A673 (cell line): ENCODE results near the gene KCNIP1. TPM values are rescaled to one million over a fixed set of nuclear protein-coding genes. Genes with fewer than 3 reads are reported as not detected.

Experiments used
- BruUV-seq: library from RNA; stranded (reverse); fragments of 400-500 nt; replicated peaks from 2 replicates; lab custom pipeline; 2021; lab: Mats Ljungman, UMichigan
- CTCF ChIA-PET: fragments of 300-600 bp; sonication (Branson Sonifier 250); formaldehyde crosslinking; loops from one replicate; lab custom pipeline; 2022; ENCODE audit warnings: antibody characterized with exemption; lab: Charles Lee
- POLR2A ChIA-PET: fragments of 300-600 bp; sonication (Branson Sonifier 250); formaldehyde crosslinking; loops from one replicate; lab custom pipeline; 2022; ENCODE audit warnings: antibody characterized with exemption; ENCODE audit not compliant: low non-redundant PET; lab: Charles Lee
- DNase-seq: peaks from one replicate; pipeline ENCODE4 v3.0.0-alpha.2; 2015; ENCODE audit warnings: low spot score
- H3K27ac ChIP-seq: fragments of 200-600 bp; sonication (generic); 2 replicates; pipeline ENCODE4 v1.5.1; 2016; ENCODE audit warnings: mixed run types, low read depth, mild to moderate bottlenecking, mixed read lengths, antibody characterized with exemption, low read length; ENCODE audit not compliant: poor library complexity, severe bottlenecking
- H3K27me3 ChIP-seq: fragments of 200-600 bp; sonication (generic); replicated peaks from 2 replicates; pipeline ENCODE4 v1.6.1; 2017; ENCODE audit warnings: mixed run types, low read depth, mild to moderate bottlenecking, mixed read lengths, antibody characterized with exemption, low read length; ENCODE audit not compliant: insufficient read depth, poor library complexity
- H3K36me3 ChIP-seq: fragments of 200-600 bp; sonication (generic); 2 replicates; pipeline ENCODE4 v1.6.1; 2016; ENCODE audit warnings: mixed run types, mild to moderate bottlenecking, mixed read lengths, antibody characterized with exemption, low read length; ENCODE audit not compliant: insufficient read depth, poor library complexity, severe bottlenecking
- H3K4me1 ChIP-seq: fragments of 200-600 bp; sonication (generic); 2 replicates; pipeline ENCODE4 v1.6.1; 2017; ENCODE audit warnings: mixed run types, mild to moderate bottlenecking, mixed read lengths, antibody characterized with exemption, low read length; ENCODE audit not compliant: insufficient read depth, poor library complexity, severe bottlenecking
- H3K4me3 ChIP-seq: fragments of 200-600 bp; sonication (generic); 2 replicates; pipeline ENCODE4 v1.5.1; 2016; ENCODE audit warnings: low read depth, mixed run types, mild to moderate bottlenecking, mixed read lengths, low read length; ENCODE audit not compliant: poor library complexity, severe bottlenecking
- H3K9me3 ChIP-seq: fragments of 200-600 bp; sonication (generic); 2 replicates; pipeline ENCODE4 v1.6.1; 2016; ENCODE audit warnings: mixed run types, low read depth, mild to moderate bottlenecking, mixed read lengths, antibody characterized with exemption, low read length; ENCODE audit not compliant: poor library complexity, severe bottlenecking
- CTCF ChIP-seq: fragments of 300-800, 200-600 bp; sonication (generic); conservative IDR thresholded peaks from 2 replicates; pipeline ENCODE4 v1.5.1; 2017; ENCODE audit warnings: low read depth, mild to moderate bottlenecking, antibody characterized with exemption, low read length, moderate library complexity, mixed read lengths
- EZH2 ChIP-seq: fragments of 200-600 bp; sonication (generic); IDR thresholded peaks from 2 replicates; pipeline ENCODE4 v1.6.1; 2017; ENCODE audit warnings: borderline replicate concordance, low read depth, mild to moderate bottlenecking, mixed read lengths, antibody characterized with exemption, low read length; ENCODE audit not compliant: poor library complexity, severe bottlenecking
- intact Hi-C: fragments of 100-400 bp; cut with micrococcal nuclease; formaldehyde crosslinking; loops from one replicate; pipeline ENCODE4 v1.10.0; 2022; ENCODE audit not compliant: unreplicated experiment
- total RNA-seq: library from RNA; stranded (reverse); gene quantifications from 2 replicates; pipeline ENCODE4 v1.2.3, GENCODE V29; 2021

KCNIP1 gene
- total RNA-seq, 1 experiment from 2014 or later, result 3.7 TPM

DNA sequence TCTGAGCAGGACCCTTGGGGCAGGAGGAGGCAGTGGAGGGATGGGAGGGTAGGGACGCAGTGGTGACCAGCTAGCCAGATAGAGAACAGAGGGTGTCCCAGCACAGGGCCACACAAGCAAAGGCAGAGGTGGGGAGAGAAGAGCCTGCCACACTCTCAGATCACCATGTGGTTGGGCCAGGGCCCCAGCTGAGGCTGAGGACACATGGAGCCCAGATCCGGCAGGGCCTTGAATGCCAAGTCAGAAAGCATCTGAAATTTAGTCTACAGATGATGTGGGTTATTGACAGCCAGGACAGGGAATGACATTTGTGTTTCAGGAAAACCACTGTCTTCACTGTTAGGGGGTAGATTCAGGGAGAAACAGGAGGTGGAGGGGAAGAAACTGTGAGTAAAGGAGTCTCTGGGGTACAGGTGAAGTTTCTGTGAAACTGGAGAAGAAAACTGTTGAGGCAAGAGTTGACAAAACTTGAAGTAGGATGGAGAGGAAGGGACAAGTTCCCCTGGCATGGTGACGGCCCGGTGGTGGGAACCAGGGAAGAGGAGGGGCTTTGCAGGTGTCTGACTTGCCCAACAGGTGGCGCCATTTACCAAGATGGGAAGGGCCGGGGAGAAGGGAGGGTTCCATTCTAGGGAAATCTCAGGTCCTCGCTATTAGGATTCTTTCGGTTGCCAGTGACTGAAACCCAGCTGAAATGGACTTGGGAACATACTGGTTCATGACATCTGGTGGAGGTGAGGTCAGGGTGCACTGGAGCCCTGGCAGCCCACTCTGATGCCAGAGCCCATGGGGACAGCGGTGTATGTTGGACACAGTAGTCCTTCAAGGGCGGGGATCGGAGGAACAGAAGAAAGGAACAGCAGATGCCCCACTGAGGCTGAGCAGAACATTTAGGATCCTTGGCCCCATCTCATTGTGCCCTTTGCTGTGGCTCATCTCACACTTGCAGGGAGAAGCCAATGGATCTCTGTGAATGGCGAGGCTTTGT, 100.1 kb downstream of the KCNIP1 start:
- Histone ChIP-seq H3K9me3 (no peaks in the 10 kb centered on the region), H3K4me1 (no peaks in the 10 kb centered on the region), H3K4me3 (no peak overlapping the region), H3K27me3 (no peaks in the 10 kb centered on the region), H3K36me3 (no peaks in the 10 kb centered on the region), H3K27ac (no peak overlapping the region)
- ChIA-PET CTCF (interaction anchor here (0.8 kb wide), 1 partner anchor 29 kb away, joined by 3 read pairs; no protein-coding TSS in a partner anchor), POLR2A (no interaction called here)
- intact Hi-C loops, result loop anchor here (1.0 kb wide), 1 partner anchor 27 kb away; no protein-coding TSS in a partner anchor
- TF ChIP-seq CTCF (peak; percentile 78), EZH2 (no peak)
- no TSS peak for BruUV-seq
- DNase-seq, result peak; percentile 68

- BruUV-seq, result no TSS peak
- ChIA-PET CTCF (interaction anchor here (0.7 kb wide), 1 partner anchor 26 kb away, joined by 3 read pairs; no protein-coding TSS in a partner anchor), POLR2A (no interaction called here)
- H3K4me1 ChIP-seq, result peaks cover 2% of the 10 kb centered on the region
- no peaks in the 10 kb centered on the region for H3K9me3 ChIP-seq
- no peak for TF ChIP-seq CTCF
- no peak for TF ChIP-seq EZH2
- no peaks in the 10 kb centered on the region for H3K36me3 ChIP-seq
- H3K27me3 ChIP-seq, result no peaks in the 10 kb centered on the region
- H3K4me3 ChIP-seq, result no peak overlapping the region
- no peak overlapping the region for H3K27ac ChIP-seq
- intact Hi-C loops, result no loop called here
- DNase-seq, result peak; percentile 7
Measured at GRCh38 chr5:170606941-170607340, 103.1 kb downstream of the KCNIP1 start.

- Histone ChIP-seq H3K4me3 (no peak overlapping the region), H3K9me3 (no peaks in the 10 kb centered on the region), H3K4me1 (peaks cover 3% of the 10 kb centered on the region), H3K36me3 (no peaks in the 10 kb centered on the region), H3K27me3 (no peaks in the 10 kb centered on the region), H3K27ac (no peak overlapping the region)
- no peak for DNase-seq
- ChIA-PET CTCF (no interaction called here), POLR2A (no interaction called here)
- BruUV-seq, result no TSS peak
- TF ChIP-seq CTCF (no peak), EZH2 (no peak)
- intact Hi-C loops, result no loop called here
Measured at GRCh38 chr5:170611449-170612090, 107.8 kb downstream of the KCNIP1 start.
